Activated naive CD8-positive, alpha-beta T cell treated with anti-CD3 and anti-CD28 coated beads, Interleukin-2, amount 50 U/mL, for 16 hours (primary cell): ENCODE results near the gene DUSP1.
A peak's percentile ranks its signal among the peaks of the same experiment; 100 is the strongest.

Experiments
- DNase-seq: peaks from one replicate; pipeline ENCODE4 v3.0.0-alpha.2; 2020; ENCODE audit warnings: low read depth, low spot score

The DUSP1 gene

DNA sequence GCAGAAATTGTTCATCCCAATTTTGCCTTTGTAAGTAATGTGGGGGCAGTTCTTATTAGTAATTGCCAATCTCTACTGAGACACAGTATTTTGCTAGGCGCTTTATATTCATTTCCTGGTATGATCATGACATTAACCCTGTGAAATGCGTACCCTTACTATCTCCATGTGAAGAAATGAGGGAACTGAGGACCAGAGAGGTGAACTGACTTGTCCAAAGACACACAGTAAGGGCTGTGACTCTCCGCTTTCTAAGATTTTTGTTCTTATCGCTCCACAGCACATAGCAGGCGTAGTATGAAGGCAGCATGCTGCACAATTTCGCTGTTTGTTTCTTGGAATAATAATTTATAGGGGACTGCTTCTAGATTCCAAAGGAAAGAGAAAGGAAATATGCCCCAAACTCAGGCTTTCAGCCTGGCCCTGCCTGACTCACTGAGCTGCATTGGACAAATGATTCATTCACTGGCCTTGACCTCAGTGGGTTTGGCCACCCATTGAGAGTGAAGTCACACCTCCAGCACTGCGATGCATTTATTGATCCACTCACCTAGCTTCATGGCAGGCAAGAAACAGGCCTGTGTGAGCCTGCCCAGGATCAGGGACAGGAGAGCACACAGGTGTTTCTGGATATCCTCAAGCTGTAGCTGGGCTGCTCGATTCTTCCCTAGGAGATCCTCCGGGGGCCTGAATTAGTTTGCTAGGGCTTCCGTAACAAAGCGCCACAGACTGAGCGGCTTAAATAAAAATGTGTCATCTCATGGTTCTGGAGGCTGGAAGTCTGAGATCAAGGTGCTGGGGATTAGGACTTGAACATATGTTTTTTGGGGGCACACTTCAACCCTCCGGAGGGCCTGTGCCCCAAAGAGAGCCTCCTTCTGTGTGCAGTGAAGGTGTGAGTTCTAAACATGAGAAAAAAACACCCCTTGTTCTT is 7.2 kb upstream of the DUSP1 start:
- no peak for DNase-seq

DNA sequence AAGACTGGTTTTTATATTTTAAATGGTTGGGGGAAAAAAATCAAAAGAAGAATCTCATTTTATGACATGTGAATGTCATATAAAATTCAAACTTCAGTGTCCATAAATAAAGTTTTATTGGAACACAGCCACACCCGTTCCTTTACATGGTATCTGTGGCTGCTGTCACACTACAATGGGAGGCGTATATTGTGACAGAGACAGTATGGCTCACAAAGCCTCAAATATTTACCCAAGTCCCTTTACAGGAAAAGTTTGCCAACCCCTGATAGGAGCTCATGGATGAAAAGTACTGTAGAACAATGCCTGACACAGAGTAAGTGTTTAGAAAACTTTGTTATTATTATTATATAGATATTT is 5.2 kb upstream of the DUSP1 start:
- no peak for DNase-seq

DNA sequence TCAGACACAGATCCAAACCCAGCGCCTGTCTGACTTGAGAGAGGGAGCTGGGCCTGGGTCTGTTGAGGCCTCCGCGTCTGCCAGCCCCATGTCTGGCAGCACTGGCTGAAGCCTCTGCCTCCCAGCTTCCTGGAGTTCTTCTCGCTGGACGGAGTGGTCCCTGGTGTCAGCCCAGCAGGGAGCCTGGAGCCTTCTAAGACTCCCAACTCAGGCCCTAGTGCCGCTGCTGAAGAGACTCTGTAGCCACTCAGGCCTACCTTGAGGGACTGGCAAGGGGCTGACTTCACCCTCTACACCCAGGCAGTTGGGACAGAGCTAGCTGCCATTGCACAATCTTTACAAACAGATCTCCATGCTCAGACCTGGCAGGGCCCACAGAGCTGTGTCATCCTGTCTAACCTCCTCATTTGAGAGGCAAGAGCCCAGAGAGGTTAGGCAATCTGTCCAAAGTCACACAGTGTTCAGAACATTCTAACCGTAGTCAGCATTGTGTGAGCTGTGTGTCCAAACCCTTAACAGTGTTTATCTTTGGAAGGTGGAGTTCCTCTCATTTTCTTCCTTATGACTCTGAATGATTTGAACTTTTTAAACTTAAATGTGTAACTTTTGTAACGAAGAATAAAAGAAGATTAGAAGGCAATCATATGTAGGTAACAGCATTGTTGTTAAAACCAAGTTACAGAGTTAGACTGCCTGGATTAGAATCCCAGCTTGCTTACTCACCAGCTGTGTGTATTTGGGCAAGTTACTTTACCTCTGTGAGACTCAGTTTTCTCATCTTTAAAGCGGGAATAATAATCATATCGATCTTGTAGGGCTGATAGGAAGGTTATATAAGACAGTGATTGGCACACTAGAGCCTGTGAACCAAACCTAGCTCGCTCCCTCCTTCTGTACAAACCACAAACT is 4.6 kb upstream of the DUSP1 start:
- DNase-seq = no peak

- no peak for DNase-seq
Observed at GRCh38 chr5:172774561-172775315, 3.7 kb upstream of the DUSP1 start.

- no peak for DNase-seq
Observed at GRCh38 chr5:172773481-172774469, 2.8 kb upstream of the DUSP1 start.

GRCh38 chr5:172772112-172772906 is 1.3 kb upstream of the DUSP1 start:
- peak; percentile 29 for DNase-seq

DNA sequence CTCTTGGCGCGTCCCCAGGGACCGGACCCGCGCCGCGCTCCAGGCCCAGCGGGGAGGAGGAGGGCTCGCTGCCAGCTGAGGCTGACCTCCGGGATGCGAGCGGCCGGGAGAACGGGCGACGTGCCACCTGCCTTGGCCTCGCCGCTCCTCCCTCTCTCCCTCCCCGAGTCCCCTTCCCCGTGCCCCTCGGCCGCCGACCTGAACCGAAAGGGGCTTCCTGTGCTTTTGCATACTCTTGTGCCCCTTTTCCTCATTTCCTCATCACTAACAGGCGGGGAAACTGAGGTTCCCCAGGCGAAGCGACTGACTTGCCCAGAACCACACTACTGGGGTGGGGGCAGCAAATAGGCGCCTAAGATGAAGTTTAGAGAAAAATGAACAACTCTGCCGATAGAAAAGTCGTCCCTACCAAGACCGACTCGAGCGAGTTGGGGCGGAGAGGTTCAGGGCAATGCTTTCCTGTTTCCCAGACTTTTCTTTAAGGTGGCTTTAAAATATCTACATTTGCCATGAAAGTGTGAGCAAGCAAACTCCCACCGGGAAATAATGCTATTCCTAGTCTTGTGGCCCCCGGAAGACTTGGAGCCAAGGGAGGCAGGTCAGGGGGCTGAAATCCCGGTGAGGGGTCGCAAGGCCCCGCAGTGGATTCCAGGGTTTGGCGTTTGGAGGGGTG is 580 bp upstream of the DUSP1 start:
- no peak for DNase-seq

GRCh38 chr5:172770374-172770674 is 671 bp downstream of the DUSP1 start:
- no peak for DNase-seq

GRCh38 chr5:172769616-172770373 is 1.2 kb downstream of the DUSP1 start:
- DNase-seq = no peak

DNA sequence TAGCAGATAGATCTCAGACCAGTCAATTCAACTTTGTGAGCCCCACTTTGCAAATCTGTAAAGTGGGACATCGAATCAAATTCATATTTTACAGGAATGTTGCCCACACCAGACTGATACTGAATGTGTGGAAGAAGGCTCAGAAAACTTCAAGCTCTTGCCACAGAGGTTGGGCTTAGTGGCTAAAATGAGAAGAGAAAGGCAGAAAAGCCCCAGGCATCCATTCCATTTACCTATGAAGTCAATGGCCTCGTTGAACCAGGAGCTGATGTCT is 1.7 kb downstream of the DUSP1 start:
- DNase-seq = no peak

- no peak for DNase-seq
Observed at GRCh38 chr5:172768573-172769341, 2.2 kb downstream of the DUSP1 start.

- DNase-seq = no peak
Observed at GRCh38 chr5:172768098-172768572, 2.9 kb downstream of the DUSP1 start.

DNA sequence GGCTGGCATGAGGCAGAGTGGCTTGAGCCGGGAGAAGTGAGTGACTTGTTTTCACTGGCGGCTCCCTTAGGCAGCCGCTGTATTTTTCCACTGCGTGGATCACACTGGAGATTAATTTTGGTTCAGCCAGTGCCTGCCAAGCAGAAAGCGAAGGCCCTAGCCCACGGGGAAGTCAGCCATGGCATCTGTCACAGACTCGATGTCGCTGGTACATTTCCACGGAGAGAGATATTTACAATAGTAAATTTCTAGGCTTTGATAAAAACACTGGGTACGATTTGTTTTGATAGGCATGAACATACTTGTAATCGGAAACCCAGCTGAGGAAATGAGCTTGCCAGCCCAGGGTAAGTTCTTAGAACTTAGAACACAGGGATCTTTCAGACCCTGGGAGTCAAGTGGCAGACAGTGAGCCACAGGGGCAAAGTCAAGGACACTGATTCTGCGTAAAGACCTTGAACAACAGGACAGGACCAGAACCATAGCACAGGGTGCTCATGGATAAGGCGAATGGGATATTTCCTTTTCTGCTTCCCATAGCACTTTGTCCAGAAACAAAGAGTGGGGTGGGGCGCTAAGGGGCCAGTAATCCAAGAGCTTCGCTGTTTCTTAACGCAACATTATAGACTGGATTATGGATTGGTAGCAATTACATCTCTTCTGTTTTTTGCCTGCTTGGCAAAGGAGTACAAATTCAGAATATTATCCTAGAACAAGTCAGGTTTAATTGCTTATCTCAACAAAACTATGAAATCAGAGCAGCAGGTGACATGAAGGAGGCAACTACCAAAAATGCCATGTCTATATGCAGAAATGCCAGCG is 4.5 kb downstream of the DUSP1 start:
- DNase-seq = no peak

GRCh38 chr5:172765766-172766286 is 5.2 kb downstream of the DUSP1 start:
- no peak for DNase-seq

- peak; percentile 84 for DNase-seq
Observed at GRCh38 chr5:172764861-172765765, 5.9 kb downstream of the DUSP1 start.

GRCh38 chr5:172763120-172763464 is 7.9 kb downstream of the DUSP1 start:
- no peak for DNase-seq
